ENCODE data around the gene RHCG. TPM values are rescaled to one million over a fixed set of nuclear protein-coding genes. Genes with fewer than 3 reads are reported as not detected.

The RHCG gene
- total RNA-seq, 6 donors from 2014 or later: not detected

- H3K36me3 ChIP-seq: no peaks in the 10 kb centered on the region
- H3K9me3 ChIP-seq: no peaks in the 10 kb centered on the region
- TF ChIP-seq EP300 (IDR thresholded peaks at IDR 0.05) (no peak), POLR2A (IDR thresholded peaks at IDR 0.05) (no peak), POLR2AphosphoS5 (IDR thresholded peaks at IDR 0.05) (no peak), CTCF (IDR thresholded peaks at IDR 0.05) (no peak)
- no peak overlapping the region for H3K4me3 ChIP-seq
- no peak for ATAC-seq (ENCODE audit: low FRiP score in 2 of 2)
- 58 to 66% methylated on average over 2 of the region's 2 CpGs for WGBS, 2 donors
- H3K27ac ChIP-seq: no peak overlapping the region
- no peak for DNase-seq
- H3K4me1 ChIP-seq: peaks cover 0 to 5% (median 0%) of the 10 kb centered on the region in 4 donors
- peaks cover 0 to 4% (median 2%) of the 10 kb centered on the region in 4 donors for H3K27me3 ChIP-seq
These were observed 8.6 kb downstream of the RHCG start for GRCh38 chr15:89487791-89488190.

- Histone ChIP-seq H3K36me3 (no peaks in the 10 kb centered on the region), H3K4me1 (peaks cover 0 to 5% (median 0%) of the 10 kb centered on the region in 4 donors), H3K9me3 (no peaks in the 10 kb centered on the region), H3K27ac (no peak overlapping the region), H3K4me3 (no peak overlapping the region), H3K27me3 (peaks cover 0 to 4% (median 2%) of the 10 kb centered on the region in 4 donors)
- ATAC-seq (ENCODE audit: low FRiP score in 2 of 2) (peak in 1 of 2 donors; percentile 43), DNase-seq (peak; percentile 29 to 90)
- WGBS, 2 donors: 18 to 33% methylated on average over 9 to 21 of the region's 24 CpGs
- TF ChIP-seq POLR2AphosphoS5 (IDR thresholded peaks at IDR 0.05): no peak
- TF ChIP-seq CTCF (IDR thresholded peaks at IDR 0.05): no peak
- no peak for TF ChIP-seq POLR2A (IDR thresholded peaks at IDR 0.05)
- TF ChIP-seq EP300 (IDR thresholded peaks at IDR 0.05): no peak
These were observed 9.7 kb downstream of the RHCG start for GRCh38 chr15:89486726-89487050.

GRCh38 chr15:89483079-89483478 lies 13.3 kb downstream of the RHCG start:
- H3K27me3 ChIP-seq: peaks cover 0 to 4% (median 2%) of the 10 kb centered on the region in 4 donors
- TF ChIP-seq CTCF (IDR thresholded peaks at IDR 0.05): no peak
- TF ChIP-seq EP300 (IDR thresholded peaks at IDR 0.05): no peak
- TF ChIP-seq POLR2A (IDR thresholded peaks at IDR 0.05): no peak
- no peak for TF ChIP-seq POLR2AphosphoS5 (IDR thresholded peaks at IDR 0.05)
- 78 to 84% methylated on average over 6 of the region's 6 CpGs for WGBS, 2 donors
- DNase-seq: no peak
- H3K27ac ChIP-seq: no peak overlapping the region
- H3K4me3 ChIP-seq: no peak overlapping the region
- no peak for ATAC-seq (ENCODE audit: low FRiP score in 2 of 2)
- no peaks in the 10 kb centered on the region for H3K9me3 ChIP-seq
- no peaks in the 10 kb centered on the region for H3K36me3 ChIP-seq
- H3K4me1 ChIP-seq: peaks cover 0 to 5% (median 0%) of the 10 kb centered on the region in 4 donors

- 74 to 84% methylated on average over 4 to 5 of the region's 5 CpGs for WGBS, 2 donors
- H3K27me3 ChIP-seq: peaks cover 0 to 4% (median 2%) of the 10 kb centered on the region in 4 donors
- no peak overlapping the region for H3K4me3 ChIP-seq
- H3K4me1 ChIP-seq: peaks cover 0 to 5% (median 0%) of the 10 kb centered on the region in 4 donors
- DNase-seq: no peak
- TF ChIP-seq CTCF (IDR thresholded peaks at IDR 0.05) (no peak), POLR2AphosphoS5 (IDR thresholded peaks at IDR 0.05) (no peak), POLR2A (IDR thresholded peaks at IDR 0.05) (no peak), EP300 (IDR thresholded peaks at IDR 0.05) (no peak)
- ATAC-seq (ENCODE audit: low FRiP score in 2 of 2): no peak
- no peaks in the 10 kb centered on the region for H3K36me3 ChIP-seq
- no peak overlapping the region for H3K27ac ChIP-seq
- H3K9me3 ChIP-seq: no peaks in the 10 kb centered on the region
These were observed 14.2 kb downstream of the RHCG start for GRCh38 chr15:89482139-89482538.

- no peaks in the 10 kb centered on the region for H3K4me1 ChIP-seq
- H3K9me3 ChIP-seq: no peaks in the 10 kb centered on the region
- H3K4me3 ChIP-seq: no peak overlapping the region
- WGBS, 2 donors: 67 to 90% methylated on average over 3 of the region's 3 CpGs
- H3K36me3 ChIP-seq: no peaks in the 10 kb centered on the region
- DNase-seq (no peak), ATAC-seq (ENCODE audit: low FRiP score in 2 of 2) (no peak)
- H3K27me3 ChIP-seq: no peaks in the 10 kb centered on the region
- no peak for TF ChIP-seq POLR2AphosphoS5 (IDR thresholded peaks at IDR 0.05)
- TF ChIP-seq POLR2A (IDR thresholded peaks at IDR 0.05): no peak
- TF ChIP-seq CTCF (IDR thresholded peaks at IDR 0.05): no peak
- no peak for TF ChIP-seq EP300 (IDR thresholded peaks at IDR 0.05)
- H3K27ac ChIP-seq: no peak overlapping the region
These were observed 15.9 kb downstream of the RHCG start for GRCh38 chr15:89480505-89480904.
